ENCODE results near the gene TMPRSS15. TPM values are rescaled to one million over a fixed set of nuclear protein-coding genes. Genes with fewer than 3 reads are reported as not detected.
"Not testable (repeated sequence)": the region's sequence is repeated elsewhere in the genome, so short reads cannot be mapped to it uniquely, and the experiment has no call there.

The TMPRSS15 gene
- total RNA-seq, 2 experiments from 2014 or later: not detected

GRCh38 chr21:18382934-18383619 lies 20.5 kb downstream of the TMPRSS15 start:
- CTCF ChIA-PET; H3K4me1 Mint-ChIP-seq; H3K9me3 Mint-ChIP-seq; H3K27me3 Mint-ChIP-seq; POLR2A ChIA-PET; H3K27ac Mint-ChIP-seq; DNase-seq; H3K36me3 Mint-ChIP-seq (ENCODE audit: low read depth); H3K4me3 Mint-ChIP-seq: not testable (repeated sequence)

- Mint-ChIP-seq H3K27me3 (no peaks in the 10 kb centered on the region), H3K9me3 (no peaks in the 10 kb centered on the region), H3K27ac (no peak overlapping the region), H3K4me1 (no peaks in the 10 kb centered on the region), H3K36me3 (ENCODE audit: low read depth) (no peaks in the 10 kb centered on the region), H3K4me3 (no peak overlapping the region)
- ChIA-PET POLR2A (no interaction called here), CTCF (no interaction called here)
- DNase-seq: no peak
These were observed 21.4 kb downstream of the TMPRSS15 start for GRCh38 chr21:18382141-18382540.

GRCh38 chr21:18373606-18374005 lies 30.0 kb downstream of the TMPRSS15 start:
- no peak overlapping the region for H3K4me3 Mint-ChIP-seq
- H3K4me1 Mint-ChIP-seq: no peaks in the 10 kb centered on the region
- no peak for DNase-seq
- no peaks in the 10 kb centered on the region for H3K27me3 Mint-ChIP-seq
- POLR2A ChIA-PET: interaction anchor here (0.5 kb wide), 1 partner anchor 66 kb away, joined by 3 read pairs; no protein-coding TSS in a partner anchor
- H3K9me3 Mint-ChIP-seq: no peaks in the 10 kb centered on the region
- no peak overlapping the region for H3K27ac Mint-ChIP-seq
- CTCF ChIA-PET: no interaction called here
- H3K36me3 Mint-ChIP-seq (ENCODE audit: low read depth): no peaks in the 10 kb centered on the region

GRCh38 chr21:18370301-18370700 lies 33.3 kb downstream of the TMPRSS15 start:
- H3K4me1 Mint-ChIP-seq: no peaks in the 10 kb centered on the region
- H3K4me3 Mint-ChIP-seq: no peak overlapping the region
- no peak overlapping the region for H3K27ac Mint-ChIP-seq
- H3K9me3 Mint-ChIP-seq: no peaks in the 10 kb centered on the region
- H3K27me3 Mint-ChIP-seq: no peaks in the 10 kb centered on the region
- no peaks in the 10 kb centered on the region for H3K36me3 Mint-ChIP-seq (ENCODE audit: low read depth)
- ChIA-PET CTCF (interaction anchor here (0.6 kb wide), 1 partner anchor 1386 kb away, joined by 3 read pairs; no protein-coding TSS in a partner anchor), POLR2A (no interaction called here)
- DNase-seq: no peak

- Mint-ChIP-seq H3K9me3 (no peaks in the 10 kb centered on the region), H3K27me3 (no peaks in the 10 kb centered on the region), H3K4me1 (no peaks in the 10 kb centered on the region), H3K4me3 (no peak overlapping the region), H3K36me3 (ENCODE audit: low read depth) (no peaks in the 10 kb centered on the region), H3K27ac (no peak overlapping the region)
- no peak for DNase-seq
- CTCF ChIA-PET: no interaction called here
- POLR2A ChIA-PET: no interaction called here
These were observed 34.5 kb downstream of the TMPRSS15 start for GRCh38 chr21:18369115-18369514.

GRCh38 chr21:18368205-18368604 lies 35.4 kb downstream of the TMPRSS15 start:
- CTCF ChIA-PET: no interaction called here
- no peak for DNase-seq
- H3K4me3 Mint-ChIP-seq: no peak overlapping the region
- POLR2A ChIA-PET: no interaction called here
- H3K27me3 Mint-ChIP-seq: no peaks in the 10 kb centered on the region
- no peaks in the 10 kb centered on the region for H3K36me3 Mint-ChIP-seq (ENCODE audit: low read depth)
- no peaks in the 10 kb centered on the region for H3K9me3 Mint-ChIP-seq
- H3K4me1 Mint-ChIP-seq: no peaks in the 10 kb centered on the region
- no peak overlapping the region for H3K27ac Mint-ChIP-seq

- H3K4me1 Mint-ChIP-seq: no peaks in the 10 kb centered on the region
- DNase-seq: no peak
- H3K4me3 Mint-ChIP-seq: no peak overlapping the region
- H3K27me3 Mint-ChIP-seq: no peaks in the 10 kb centered on the region
- CTCF ChIA-PET: no interaction called here
- H3K27ac Mint-ChIP-seq: no peak overlapping the region
- H3K36me3 Mint-ChIP-seq (ENCODE audit: low read depth): no peaks in the 10 kb centered on the region
- POLR2A ChIA-PET: no interaction called here
- no peaks in the 10 kb centered on the region for H3K9me3 Mint-ChIP-seq
These were observed 46.8 kb downstream of the TMPRSS15 start for GRCh38 chr21:18356801-18357200.

- Mint-ChIP-seq H3K27me3 (no peaks in the 10 kb centered on the region), H3K36me3 (ENCODE audit: low read depth) (no peaks in the 10 kb centered on the region), H3K9me3 (no peaks in the 10 kb centered on the region), H3K27ac (no peak overlapping the region), H3K4me3 (no peak overlapping the region), H3K4me1 (no peaks in the 10 kb centered on the region)
- POLR2A ChIA-PET: no interaction called here
- CTCF ChIA-PET: interaction anchor here (1.3 kb wide), 1 partner anchor 66 kb away, joined by 3 read pairs; no protein-coding TSS in a partner anchor
- DNase-seq: no peak
These were observed 48.6 kb downstream of the TMPRSS15 start for GRCh38 chr21:18354947-18355346.

- CTCF ChIA-PET: no interaction called here
- no peak overlapping the region for H3K4me3 Mint-ChIP-seq
- no peaks in the 10 kb centered on the region for H3K27me3 Mint-ChIP-seq
- H3K9me3 Mint-ChIP-seq: no peaks in the 10 kb centered on the region
- no peak overlapping the region for H3K27ac Mint-ChIP-seq
- DNase-seq: no peak
- POLR2A ChIA-PET: no interaction called here
- H3K4me1 Mint-ChIP-seq: no peaks in the 10 kb centered on the region
- no peaks in the 10 kb centered on the region for H3K36me3 Mint-ChIP-seq (ENCODE audit: low read depth)
These were observed 53.4 kb downstream of the TMPRSS15 start for GRCh38 chr21:18350216-18350615.

- ChIA-PET POLR2A (no interaction called here), CTCF (no interaction called here)
- DNase-seq: no peak
- no peak overlapping the region for H3K4me3 Mint-ChIP-seq
- no peak overlapping the region for H3K27ac Mint-ChIP-seq
- H3K9me3 Mint-ChIP-seq: no peaks in the 10 kb centered on the region
- H3K27me3 Mint-ChIP-seq: no peaks in the 10 kb centered on the region
- H3K36me3 Mint-ChIP-seq (ENCODE audit: low read depth): no peaks in the 10 kb centered on the region
- no peaks in the 10 kb centered on the region for H3K4me1 Mint-ChIP-seq
These were observed 54.1 kb downstream of the TMPRSS15 start for GRCh38 chr21:18349468-18349867.

GRCh38 chr21:18340387-18340942 lies 63.1 kb downstream of the TMPRSS15 start:
- H3K4me3 Mint-ChIP-seq: no peak overlapping the region
- ChIA-PET POLR2A (no interaction called here), CTCF (no interaction called here)
- H3K4me1 Mint-ChIP-seq: no peaks in the 10 kb centered on the region
- no peaks in the 10 kb centered on the region for H3K27me3 Mint-ChIP-seq
- H3K36me3 Mint-ChIP-seq (ENCODE audit: low read depth): no peaks in the 10 kb centered on the region
- H3K9me3 Mint-ChIP-seq: no peaks in the 10 kb centered on the region
- DNase-seq: no peak
- H3K27ac Mint-ChIP-seq: no peak overlapping the region

GRCh38 chr21:18335651-18336236 lies 67.8 kb downstream of the TMPRSS15 start:
- DNase-seq: no peak
- Mint-ChIP-seq H3K27me3 (no peaks in the 10 kb centered on the region), H3K4me3 (no peak overlapping the region), H3K36me3 (ENCODE audit: low read depth) (no peaks in the 10 kb centered on the region), H3K4me1 (no peaks in the 10 kb centered on the region), H3K9me3 (no peaks in the 10 kb centered on the region), H3K27ac (no peak overlapping the region)
- CTCF ChIA-PET: no interaction called here
- POLR2A ChIA-PET: no interaction called here

GRCh38 chr21:18334066-18334465 lies 69.5 kb downstream of the TMPRSS15 start:
- Mint-ChIP-seq H3K4me3 (no peak overlapping the region), H3K36me3 (ENCODE audit: low read depth) (no peaks in the 10 kb centered on the region), H3K9me3 (no peaks in the 10 kb centered on the region), H3K27ac (no peak overlapping the region), H3K4me1 (no peaks in the 10 kb centered on the region), H3K27me3 (no peaks in the 10 kb centered on the region)
- ChIA-PET POLR2A (no interaction called here), CTCF (no interaction called here)
- DNase-seq: no peak

- POLR2A ChIA-PET: no interaction called here
- H3K9me3 Mint-ChIP-seq: peaks cover 4% of the 10 kb centered on the region
- no peak overlapping the region for H3K27ac Mint-ChIP-seq
- no peak for DNase-seq
- no peak overlapping the region for H3K4me3 Mint-ChIP-seq
- H3K27me3 Mint-ChIP-seq: no peaks in the 10 kb centered on the region
- H3K36me3 Mint-ChIP-seq (ENCODE audit: low read depth): no peaks in the 10 kb centered on the region
- H3K4me1 Mint-ChIP-seq: no peaks in the 10 kb centered on the region
- CTCF ChIA-PET: interaction anchor here (0.6 kb wide), 1 partner anchor 58 kb away, joined by 4 read pairs; no protein-coding TSS in a partner anchor
These were observed 85.4 kb downstream of the TMPRSS15 start for GRCh38 chr21:18318156-18318555.
